IPS-11a (cell line): ENCODE measurements around the gene SCN5A.

Source experiments
- H3K4me3 ChIP-seq: one replicate; pipeline ENCODE4 v1.5.1; 2013; ENCODE audit warnings: low read depth, low read length, control low read depth

The SCN5A gene

GRCh38 chr3:38563070-38563885 lies 86.2 kb downstream of the SCN5A start:
- no peak overlapping the region for H3K4me3 ChIP-seq

GRCh38 chr3:38562467-38562925 lies 87.0 kb downstream of the SCN5A start:
- H3K4me3 ChIP-seq, result no peak overlapping the region

GRCh38 chr3:38561746-38562466 lies 87.6 kb downstream of the SCN5A start:
- H3K4me3 ChIP-seq, result no peak overlapping the region

- H3K4me3 ChIP-seq, result no peak overlapping the region
Observed at GRCh38 chr3:38560996-38561717, 88.3 kb downstream of the SCN5A start.

- H3K4me3 ChIP-seq, result no peak overlapping the region
Observed at GRCh38 chr3:38560284-38560683, 89.2 kb downstream of the SCN5A start.

- no peak overlapping the region for H3K4me3 ChIP-seq
Observed at GRCh38 chr3:38558864-38559263, 90.6 kb downstream of the SCN5A start.

GRCh38 chr3:38556640-38557358 lies 92.7 kb downstream of the SCN5A start:
- no peak overlapping the region for H3K4me3 ChIP-seq

GRCh38 chr3:38555926-38556325 lies 93.6 kb downstream of the SCN5A start:
- no peak overlapping the region for H3K4me3 ChIP-seq

GRCh38 chr3:38555149-38555840 lies 94.2 kb downstream of the SCN5A start:
- no peak overlapping the region for H3K4me3 ChIP-seq

GRCh38 chr3:38554127-38554827 lies 95.2 kb downstream of the SCN5A start:
- H3K4me3 ChIP-seq, result no peak overlapping the region

- no peak overlapping the region for H3K4me3 ChIP-seq
Observed at GRCh38 chr3:38553071-38553470, 96.4 kb downstream of the SCN5A start.

- no peak overlapping the region for H3K4me3 ChIP-seq
Observed at GRCh38 chr3:38552364-38552763, 97.1 kb downstream of the SCN5A start.

GRCh38 chr3:38551026-38551832 lies 98.3 kb downstream of the SCN5A start:
- H3K4me3 ChIP-seq, result no peak overlapping the region

GRCh38 chr3:38549957-38550840 lies 99.3 kb downstream of the SCN5A start:
- H3K4me3 ChIP-seq, result no peak overlapping the region

- no peak overlapping the region for H3K4me3 ChIP-seq
Observed at GRCh38 chr3:38549486-38549885, 100.0 kb downstream of the SCN5A start.

- H3K4me3 ChIP-seq, result no peak overlapping the region
Observed at GRCh38 chr3:38549082-38549481, 100.4 kb downstream of the SCN5A start.

GRCh38 chr3:38548154-38548931 lies 101.1 kb downstream of the SCN5A start:
- H3K4me3 ChIP-seq, result no peak overlapping the region
